H1 (cell line): Measurements from ENCODE around the gene TPST2.

Source experiments
- ATF3 ChIP-seq: IDR thresholded peaks from 2 replicates; pipeline ENCODE4 v1.6.1; 2011; ENCODE audit warnings: low read depth, mild to moderate bottlenecking, low read length; ENCODE audit not compliant: insufficient read depth
- CEBPB ChIP-seq: IDR thresholded peaks from 2 replicates; pipeline ENCODE4 v1.6.1; 2012; ENCODE audit warnings: low read depth, low read length
- CHD1 ChIP-seq: IDR thresholded peaks from 2 replicates; pipeline ENCODE4 v1.6.1; 2012; ENCODE audit warnings: low read depth, low read length, improper control_type of control experiment
- CTCF ChIP-seq, 3 experiments: IDR thresholded peaks; 1 replicate in 2 of 3; 2 replicates in 1 of 3; pipeline versions ENCODE4 v1.5.1 to v1.6.1; 2011; ENCODE audit warnings: low read length in 3 of 3, mild to moderate bottlenecking in 3 of 3, inconsistent platforms in 2 of 3, low read depth in 1 of 3, moderate library complexity in 1 of 3; ENCODE audit not compliant: insufficient read depth in 1 of 3; ENCODE audit errors: control extremely low read depth in 1 of 3
- EGR1 ChIP-seq: IDR thresholded peaks from 2 replicates; pipeline ENCODE4 v1.6.1; 2011; ENCODE audit warnings: low read depth, low read length, borderline replicate concordance
- EP300 ChIP-seq, 2 experiments: IDR thresholded peaks; 1 replicate in 1 of 2; 2 replicates in 1 of 2; pipeline ENCODE4 v1.6.1; 2011 to 2012; ENCODE audit warnings: low read depth in 2 of 2, low read length in 2 of 2, mild to moderate bottlenecking in 2 of 2, borderline replicate concordance in 1 of 2, inconsistent platforms in 1 of 2, moderate library complexity in 1 of 2
- EZH2 ChIP-seq: fragments of 200-600 bp; sonication (generic); IDR thresholded peaks from 2 replicates; pipeline ENCODE4 v1.7.1; 2012; ENCODE audit warnings: low read depth, mild to moderate bottlenecking, moderate library complexity, low read length, inconsistent platforms; ENCODE audit not compliant: severe bottlenecking
- HDAC2 ChIP-seq, 2 experiments: fragments of 300-600 bp in 1 of 2; sonication (generic) in 1 of 2; IDR thresholded peaks; 2 replicates each; pipeline ENCODE4 v1.6.1; 2011 to 2012; ENCODE audit warnings: low read depth in 2 of 2, low read length in 2 of 2, mild to moderate bottlenecking in 2 of 2, moderate library complexity in 2 of 2, borderline replicate concordance in 1 of 2, inconsistent platforms in 1 of 2
- POLR2A ChIP-seq, 2 experiments: IDR thresholded peaks; 1 replicate in 1 of 2; 2 replicates in 1 of 2; pipeline ENCODE4 v1.6.1; 2011; ENCODE audit warnings: low read depth in 2 of 2, low read length in 2 of 2, mild to moderate bottlenecking in 2 of 2; ENCODE audit errors: control extremely low read depth in 1 of 2
- POLR2AphosphoS5 ChIP-seq: IDR thresholded peaks from 2 replicates; pipeline ENCODE4 v1.6.1; 2011; ENCODE audit warnings: low read depth, low read length
- RAD21 ChIP-seq, 2 experiments: IDR thresholded peaks in 1 of 2; conservative IDR thresholded peaks in 1 of 2; 2 replicates each; pipeline ENCODE4 v1.6.1; 2011; ENCODE audit warnings: low read depth in 2 of 2, low read length in 2 of 2, improper control_type of control experiment in 1 of 2, inconsistent platforms in 1 of 2, mild to moderate bottlenecking in 1 of 2, moderate library complexity in 1 of 2
- SP4 ChIP-seq: IDR thresholded peaks from 2 replicates; pipeline ENCODE4 v1.6.1; 2012; ENCODE audit warnings: low read length, inconsistent platforms
- TCF12 ChIP-seq: IDR thresholded peaks from 2 replicates; pipeline ENCODE4 v1.6.1; 2011; ENCODE audit warnings: low read depth, mild to moderate bottlenecking, low read length
- YY1 ChIP-seq: IDR thresholded peaks from 2 replicates; pipeline ENCODE4 v1.6.1; 2011; ENCODE audit warnings: low read depth, mild to moderate bottlenecking, low read length

- TF ChIP-seq EGR1 (no peak), YY1 (no peak), EP300 (IDR thresholded peaks at IDR 0.05; ENCODE audit: borderline replicate concordance in 1 of 2, low read depth in 2 of 2, low read length in 2 of 2) (no peak), CTCF (IDR thresholded peaks at IDR 0.05; ENCODE audit: control extremely low read depth in 1 of 3, insufficient read depth in 1 of 3, low read depth in 1 of 3, low read length in 3 of 3) (no peak), CEBPB (no peak), SP4 (no peak), CHD1 (no peak), HDAC2 (IDR thresholded peaks at IDR 0.05; ENCODE audit: borderline replicate concordance in 1 of 2, low read depth in 2 of 2, low read length in 2 of 2) (no peak), RAD21 (IDR thresholded peaks at IDR 0.05 in 1 of 2, conservative IDR thresholded peaks at IDR 0.05 in 1 of 2; ENCODE audit: low read depth in 2 of 2, low read length in 2 of 2) (no peak), EZH2 (no peak), TCF12 (no peak), POLR2AphosphoS5 (no peak), POLR2A (IDR thresholded peaks at IDR 0.05; ENCODE audit: control extremely low read depth in 1 of 2, low read depth in 2 of 2, low read length in 2 of 2) (no peak), ATF3 (no peak)
Observed at GRCh38 chr22:26515931-26516330, 74.0 kb downstream of the TPST2 start.
